ENCODE measurements around the gene HMGB1. TPM values are rescaled to one million over a fixed set of nuclear protein-coding genes. Genes with fewer than 3 reads are reported as not detected.
"Not testable (repeated sequence)": the region's sequence is repeated elsewhere in the genome, so short reads cannot be mapped to it uniquely, and the experiment has no call there.

The HMGB1 gene
- total and polyA plus RNA-seq, 7 donors = 126 to 332 (median 210) TPM

- intact Hi-C loops (cut with DNase I) = no loop called here
- no peak for ATAC-seq
- Histone ChIP-seq H3K4me1 (peaks cover under 1% of the 10 kb centered on the region), H3K4me3 (no peak overlapping the region), H3K27ac (no peak overlapping the region), H3K27me3 (ENCODE audit: insufficient read depth in 3 of 3, low read length in 2 of 3) (no peaks in the 10 kb centered on the region), H3K9me3 (no peaks in the 10 kb centered on the region), H3K36me3 (ENCODE audit: insufficient read depth in 1 of 2, low read depth in 1 of 2) (peaks cover 0 to 30% of the 10 kb centered on the region in 2 donors)
- DNase-seq = no peak
- WGBS, 3 donors = 43 to 77% (median 61%) methylated on average over 3 of the region's 3 CpGs
- no peak for TF ChIP-seq CTCF (IDR thresholded peaks at IDR 0.05)
Measured at GRCh38 chr13:30456290-30456689, 9.4 kb downstream of the HMGB1 start.

GRCh38 chr13:30454991-30455390, 10.7 kb downstream of the HMGB1 start:
- 90 to 91% (median 91%) methylated on average over 2 of the region's 2 CpGs for WGBS, 3 donors

GRCh38 chr13:30453727-30454126, 12.0 kb downstream of the HMGB1 start:
- H3K27ac ChIP-seq = no peak overlapping the region
- intact Hi-C loops (cut with DNase I) = no loop called here
- H3K4me1 ChIP-seq = no peaks in the 10 kb centered on the region
- 83 to 88% (median 86%) methylated on average over 4 of the region's 4 CpGs for WGBS, 3 donors
- peaks cover 0 to 13% of the 10 kb centered on the region in 2 donors for H3K36me3 ChIP-seq (ENCODE audit: insufficient read depth in 1 of 2, low read depth in 1 of 2)
- no peak overlapping the region for H3K4me3 ChIP-seq
- H3K9me3 ChIP-seq = no peaks in the 10 kb centered on the region
- peak; percentile 10 for TF ChIP-seq CTCF (IDR thresholded peaks at IDR 0.05)
- ATAC-seq = no peak
- no peaks in the 10 kb centered on the region for H3K27me3 ChIP-seq (ENCODE audit: insufficient read depth in 3 of 3, low read length in 2 of 3)
- DNase-seq = no peak

More at GRCh38 chr13:30454991-30455390, 10.7 kb downstream of the HMGB1 start:
- intact Hi-C loops (cut with DNase I) = no loop called here
- DNase-seq (no peak), ATAC-seq (peak in 1 of 4 donors; percentile 19)
- no peak for TF ChIP-seq CTCF (IDR thresholded peaks at IDR 0.05)
- H3K9me3 ChIP-seq = no peaks in the 10 kb centered on the region
- H3K27me3 ChIP-seq (ENCODE audit: insufficient read depth in 3 of 3, low read length in 2 of 3) = no peaks in the 10 kb centered on the region
- H3K4me1 ChIP-seq = no peaks in the 10 kb centered on the region
- no peak overlapping the region for H3K27ac ChIP-seq
- H3K4me3 ChIP-seq = no peak overlapping the region
- H3K36me3 ChIP-seq (ENCODE audit: insufficient read depth in 1 of 2, low read depth in 1 of 2) = peaks cover 0 to 25% of the 10 kb centered on the region in 2 donors

GRCh38 chr13:30451476-30451875, 14.3 kb downstream of the HMGB1 start:
- DNase-seq; H3K27me3 ChIP-seq (ENCODE audit: insufficient read depth in 3 of 3, low read length in 2 of 3); H3K9me3 ChIP-seq; H3K36me3 ChIP-seq (ENCODE audit: insufficient read depth in 1 of 2, low read depth in 1 of 2); ATAC-seq; intact Hi-C loops (cut with DNase I); H3K4me3 ChIP-seq; H3K27ac ChIP-seq; H3K4me1 ChIP-seq: not testable (repeated sequence)
- WGBS, 3 donors = 92 to 93% (median 93%) methylated on average over 12 of the region's 12 CpGs

- DNase-seq = no peak
- no peak for TF ChIP-seq CTCF (IDR thresholded peaks at IDR 0.05)
- Histone ChIP-seq H3K4me3 (no peak overlapping the region), H3K9me3 (no peaks in the 10 kb centered on the region), H3K36me3 (ENCODE audit: insufficient read depth in 1 of 2, low read depth in 1 of 2) (no peaks in the 10 kb centered on the region), H3K4me1 (peaks cover 5% of the 10 kb centered on the region), H3K27ac (no peak overlapping the region), H3K27me3 (ENCODE audit: insufficient read depth in 3 of 3, low read length in 2 of 3) (no peaks in the 10 kb centered on the region)
- intact Hi-C loops (cut with DNase I) = no loop called here
- WGBS, 3 donors = 98 to 100% (median 100%) methylated on average over 2 of the region's 2 CpGs
- no peak for ATAC-seq
Measured at GRCh38 chr13:30450066-30450465, 15.7 kb downstream of the HMGB1 start.

Data from psoas muscle (tissue), 8 donors.